Suppressor macrophage treated with lipopolysaccharide for 1 hour (primary cell): ENCODE data around the gene SMAD5.

Experiments
- DNase-seq, 3 donors: peaks; one replicate each; pipeline ENCODE4 v3.0.0-alpha.2; 2020 to 2022

SMAD5 gene

GRCh38 chr5:136132557-136133221 lies at the start of gene SMAD5:
TSS of gene SMAD5 (plus strand) at chr5:136132845. CDS start at chr5:136153761, 20,916 bp downstream.
- peak; percentile 97 to 99 (median 98) for DNase-seq

- DNase-seq, result no peak
Observed at GRCh38 chr5:136084698-136085097, 47.9 kb upstream of the SMAD5 start.

GRCh38 chr5:136086783-136087566 lies 45.7 kb upstream of the SMAD5 start:
- no peak for DNase-seq

- DNase-seq, result peak in 2 of 3 donors; percentile 31 to 42
Observed at GRCh38 chr5:136087961-136088871, 44.4 kb upstream of the SMAD5 start.

GRCh38 chr5:136089791-136090190 lies 42.9 kb upstream of the SMAD5 start:
- DNase-seq, result no peak

GRCh38 chr5:136090319-136090718 lies 42.3 kb upstream of the SMAD5 start:
- DNase-seq, result no peak

GRCh38 chr5:136094189-136094912 lies 38.3 kb upstream of the SMAD5 start:
- DNase-seq, result peak; percentile 66 to 83 (median 70)

- no peak for DNase-seq
Observed at GRCh38 chr5:136094913-136095641, 37.6 kb upstream of the SMAD5 start.

- DNase-seq, result no peak
Observed at GRCh38 chr5:136098176-136098575, 34.5 kb upstream of the SMAD5 start.

- no peak for DNase-seq
Observed at GRCh38 chr5:136099870-136100269, 32.8 kb upstream of the SMAD5 start.

GRCh38 chr5:136101884-136102283 lies 30.8 kb upstream of the SMAD5 start:
- DNase-seq, result no peak

GRCh38 chr5:136103118-136103517 lies 29.5 kb upstream of the SMAD5 start:
- DNase-seq, result no peak

GRCh38 chr5:136104306-136104965 lies 28.2 kb upstream of the SMAD5 start:
- no peak for DNase-seq

GRCh38 chr5:136106351-136107031 lies 26.2 kb upstream of the SMAD5 start:
- DNase-seq, result no peak

GRCh38 chr5:136108180-136108611 lies 24.4 kb upstream of the SMAD5 start:
- no peak for DNase-seq

GRCh38 chr5:136108766-136109165 lies 23.9 kb upstream of the SMAD5 start:
- DNase-seq, result no peak

- no peak for DNase-seq
Observed at GRCh38 chr5:136109453-136110135, 23.1 kb upstream of the SMAD5 start.

GRCh38 chr5:136113606-136114005 lies 19.0 kb upstream of the SMAD5 start:
- DNase-seq, result no peak

GRCh38 chr5:136114414-136115125 lies 18.1 kb upstream of the SMAD5 start:
- no peak for DNase-seq
